Panc1 (cell line): ENCODE data around the gene KCNMB3.

ENCODE experiments used
- CTCF ChIP-seq: fragments of 450-650 bp; IDR thresholded peaks from 2 replicates; pipeline ENCODE4 v1.5.1; 2017; ENCODE audit warnings: mild to moderate bottlenecking
- POLR2AphosphoS5 ChIP-seq: IDR thresholded peaks from 2 replicates; pipeline ENCODE4 v1.6.1; 2012; ENCODE audit warnings: mild to moderate bottlenecking, low read depth, low read length, moderate library complexity

- TF ChIP-seq POLR2AphosphoS5 (no peak), CTCF (no peak)
Measured at GRCh38 chr3:179281825-179282224, 30.9 kb upstream of the KCNMB3 start.
